IPS DF 19.7 (cell line): Measurements from ENCODE around the gene HOMER2.

Source experiments
- DNase-seq: peaks from one replicate; pipeline ENCODE4 v3.0.0-alpha.2; 2013; ENCODE audit warnings: low read depth, low spot score

HOMER2 gene

DNA sequence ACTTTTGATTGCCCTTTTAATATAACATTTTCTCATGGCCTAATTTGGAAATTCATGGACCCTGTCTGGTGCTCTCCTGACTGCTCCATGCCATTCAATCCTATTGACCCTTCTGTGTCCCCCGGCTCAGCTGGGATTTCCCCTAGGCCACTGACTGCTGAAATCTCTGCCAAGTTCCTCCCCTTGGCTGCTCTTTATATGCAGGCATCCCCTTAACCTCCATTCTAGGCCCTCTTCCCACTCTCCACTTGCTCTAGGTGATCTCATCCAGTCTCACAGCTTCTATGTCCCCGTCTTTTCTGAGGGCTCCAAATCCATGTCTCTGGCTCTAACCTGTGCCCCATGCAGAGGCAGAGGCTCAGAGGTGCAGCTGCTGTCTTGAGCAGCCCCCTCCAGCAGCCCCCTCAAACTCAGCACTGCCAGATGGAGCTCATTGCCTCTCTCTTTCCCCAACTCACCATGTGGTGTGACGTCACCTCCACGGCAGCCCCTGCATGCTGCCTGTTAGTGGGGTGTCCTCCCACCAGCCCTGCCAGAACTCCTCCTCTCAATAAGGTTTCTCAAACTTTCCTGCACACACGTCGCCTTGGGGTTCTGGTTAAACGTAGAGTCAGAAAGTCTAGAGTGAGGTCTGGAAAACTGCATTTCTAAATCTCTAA, 153.2 kb downstream of the HOMER2 start:
- no peak for DNase-seq
